Measurements from ENCODE around the gene SSR4. TPM values are rescaled to one million over a fixed set of nuclear protein-coding genes. Genes with fewer than 3 reads are reported as not detected.

Gene SSR4
- total and polyA plus RNA-seq, 10 of the 15 experiments (the other 5 are each of a cell fraction or from before 2014, with no cell fraction given) = 151 to 521 (median 310) TPM

DNA sequence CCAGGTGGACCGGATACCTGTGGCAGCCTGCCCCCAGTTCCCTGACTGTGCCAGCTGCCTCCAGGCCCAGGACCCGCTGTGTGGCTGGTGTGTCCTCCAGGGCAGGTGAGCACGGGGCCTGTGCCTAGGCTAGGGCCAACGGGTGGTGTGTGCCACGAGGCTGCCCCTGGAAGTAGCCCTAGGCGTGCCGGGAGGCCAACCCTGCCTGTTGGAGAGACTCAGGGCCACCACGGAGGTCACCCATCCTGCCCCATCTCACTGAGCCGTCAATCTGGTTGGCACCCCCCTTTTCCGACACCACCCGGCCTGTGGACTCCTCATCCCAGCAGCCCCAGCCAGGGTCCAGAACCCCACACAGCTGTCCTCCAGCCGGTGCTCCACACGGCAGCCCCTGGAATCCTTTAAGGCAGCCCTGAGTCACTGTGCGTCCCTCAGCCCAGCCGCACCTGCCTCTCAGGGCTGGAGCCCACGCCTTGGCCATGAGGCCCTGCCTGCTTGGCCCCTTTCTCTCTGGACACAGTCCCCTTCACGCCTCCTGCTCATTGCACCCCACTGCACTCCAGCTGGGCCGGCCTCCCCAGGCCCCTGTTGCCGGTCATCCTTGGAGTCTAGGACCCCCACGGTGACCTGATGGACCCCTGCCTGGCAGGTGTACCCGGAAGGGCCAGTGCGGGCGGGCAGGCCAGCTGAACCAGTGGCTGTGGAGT is 25.2 kb upstream of the SSR4 start:
- Histone ChIP-seq H3K4me3 (no peak overlapping the region), H3K4me1 (ENCODE audit: control insufficient read depth, insufficient read depth, low read length) (no peaks in the 10 kb centered on the region), H2AFZ (ENCODE audit: control insufficient read depth, low read depth, low read length) (no peak overlapping the region), H3K27me3 (replicated peaks in 1 of 2; ENCODE audit: control insufficient read depth in 2 of 2, insufficient read depth in 2 of 2, low read length in 1 of 2) (no peaks in the 10 kb centered on the region), H3K79me2 (ENCODE audit: control insufficient read depth, insufficient read depth, low read length) (no peaks in the 10 kb centered on the region), H3K36me3 (ENCODE audit: control insufficient read depth in 2 of 2, insufficient read depth in 2 of 2, low read length in 1 of 2) (no peaks in the 10 kb centered on the region), H4K20me1 (ENCODE audit: control insufficient read depth, insufficient read depth) (no peaks in the 10 kb centered on the region), H3K27ac (ENCODE audit: control insufficient read depth, insufficient read depth) (no peak overlapping the region), H3K9me3 (replicated peaks; ENCODE audit: control insufficient read depth, insufficient read depth, low read length) (no peaks in the 10 kb centered on the region; the same call in 2 of the 3 replicates), H3K9ac (ENCODE audit: control insufficient read depth, insufficient read depth, low read length) (no peak overlapping the region), H3K4me2 (ENCODE audit: control insufficient read depth, insufficient read depth) (no peak overlapping the region)
- FAIRE-seq (no peak), ATAC-seq (no peak), DNase-seq (ENCODE audit: low read depth, low spot score) (no peak)
- in situ Hi-C loops (cut with MboI) = no loop called here
- no TSS peak for BruUV-seq (replicated peaks)
- SMC1A ChIA-PET (ENCODE audit: uncharacterized antibody, unreplicated experiment) = no interaction called here
- 54% methylated on average over 22 of the region's 23 CpGs for WGBS (ENCODE audit: insufficient coverage, insufficient replicate concordance, low lambda C conversion rate, missing lambda C conversion rate)
- RAD21 ChIA-PET (ENCODE audit: unreplicated experiment) = no interaction called here
- POLR2A ChIA-PET = no interaction called here
- CTCF ChIA-PET = no interaction called here
- intact Hi-C loops (cut with micrococcal nuclease; ENCODE audit: unreplicated experiment) = no loop called here
- TF ChIP-seq KLF5 (IDR thresholded peaks at IDR 0.05; ENCODE audit: partially characterized antibody) = no peak
- no peak for TF ChIP-seq HDGF (IDR thresholded peaks at IDR 0.05)
- TF ChIP-seq MTA2 (IDR thresholded peaks at IDR 0.05; ENCODE audit: low read depth) = no peak
- no peak for TF ChIP-seq ETV6 (conservative IDR thresholded peaks at IDR 0.05 in 1 of 2, IDR thresholded peaks at IDR 0.05 in 1 of 2; ENCODE audit: borderline replicate concordance in 1 of 2, low read depth in 1 of 2)
- TF ChIP-seq ASH2L (IDR thresholded peaks at IDR 0.05; ENCODE audit: borderline replicate concordance, low read depth) = no peak
- TF ChIP-seq ZSCAN29 (IDR thresholded peaks at IDR 0.05) = no peak
- TF ChIP-seq TBL1XR1 (IDR thresholded peaks at IDR 0.05; ENCODE audit: low read depth, low read length) = no peak
- TF ChIP-seq, protein P1, sequence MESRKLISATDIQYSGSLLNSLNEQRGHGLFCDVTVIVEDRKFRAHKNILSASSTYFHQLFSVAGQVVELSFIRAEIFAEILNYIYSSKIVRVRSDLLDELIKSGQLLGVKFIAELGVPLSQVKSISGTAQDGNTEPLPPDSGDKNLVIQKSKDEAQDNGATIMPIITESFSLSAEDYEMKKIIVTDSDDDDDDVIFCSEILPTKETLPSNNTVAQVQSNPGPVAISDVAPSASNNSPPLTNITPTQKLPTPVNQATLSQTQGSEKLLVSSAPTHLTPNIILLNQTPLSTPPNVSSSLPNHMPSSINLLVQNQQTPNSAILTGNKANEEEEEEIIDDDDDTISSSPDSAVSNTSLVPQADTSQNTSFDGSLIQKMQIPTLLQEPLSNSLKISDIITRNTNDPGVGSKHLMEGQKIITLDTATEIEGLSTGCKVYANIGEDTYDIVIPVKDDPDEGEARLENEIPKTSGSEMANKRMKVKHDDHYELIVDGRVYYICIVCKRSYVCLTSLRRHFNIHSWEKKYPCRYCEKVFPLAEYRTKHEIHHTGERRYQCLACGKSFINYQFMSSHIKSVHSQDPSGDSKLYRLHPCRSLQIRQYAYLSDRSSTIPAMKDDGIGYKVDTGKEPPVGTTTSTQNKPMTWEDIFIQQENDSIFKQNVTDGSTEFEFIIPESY (IDR thresholded peaks at IDR 0.05) = no peak
- TF ChIP-seq WRNIP1 (IDR thresholded peaks at IDR 0.05; ENCODE audit: borderline replicate concordance, low read depth, low read length) = no peak
- TF ChIP-seq JUND (IDR thresholded peaks at IDR 0.05; ENCODE audit: low read depth, low read length) = no peak
- TF ChIP-seq, protein P2, sequence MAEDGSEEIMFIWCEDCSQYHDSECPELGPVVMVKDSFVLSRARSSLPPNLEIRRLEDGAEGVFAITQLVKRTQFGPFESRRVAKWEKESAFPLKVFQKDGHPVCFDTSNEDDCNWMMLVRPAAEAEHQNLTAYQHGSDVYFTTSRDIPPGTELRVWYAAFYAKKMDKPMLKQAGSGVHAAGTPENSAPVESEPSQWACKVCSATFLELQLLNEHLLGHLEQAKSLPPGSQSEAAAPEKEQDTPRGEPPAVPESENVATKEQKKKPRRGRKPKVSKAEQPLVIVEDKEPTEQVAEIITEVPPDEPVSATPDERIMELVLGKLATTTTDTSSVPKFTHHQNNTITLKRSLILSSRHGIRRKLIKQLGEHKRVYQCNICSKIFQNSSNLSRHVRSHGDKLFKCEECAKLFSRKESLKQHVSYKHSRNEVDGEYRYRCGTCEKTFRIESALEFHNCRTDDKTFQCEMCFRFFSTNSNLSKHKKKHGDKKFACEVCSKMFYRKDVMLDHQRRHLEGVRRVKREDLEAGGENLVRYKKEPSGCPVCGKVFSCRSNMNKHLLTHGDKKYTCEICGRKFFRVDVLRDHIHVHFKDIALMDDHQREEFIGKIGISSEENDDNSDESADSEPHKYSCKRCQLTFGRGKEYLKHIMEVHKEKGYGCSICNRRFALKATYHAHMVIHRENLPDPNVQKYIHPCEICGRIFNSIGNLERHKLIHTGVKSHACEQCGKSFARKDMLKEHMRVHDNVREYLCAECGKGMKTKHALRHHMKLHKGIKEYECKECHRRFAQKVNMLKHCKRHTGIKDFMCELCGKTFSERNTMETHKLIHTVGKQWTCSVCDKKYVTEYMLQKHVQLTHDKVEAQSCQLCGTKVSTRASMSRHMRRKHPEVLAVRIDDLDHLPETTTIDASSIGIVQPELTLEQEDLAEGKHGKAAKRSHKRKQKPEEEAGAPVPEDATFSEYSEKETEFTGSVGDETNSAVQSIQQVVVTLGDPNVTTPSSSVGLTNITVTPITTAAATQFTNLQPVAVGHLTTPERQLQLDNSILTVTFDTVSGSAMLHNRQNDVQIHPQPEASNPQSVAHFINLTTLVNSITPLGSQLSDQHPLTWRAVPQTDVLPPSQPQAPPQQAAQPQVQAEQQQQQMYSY (CRISPR knock-in tag; IDR thresholded peaks at IDR 0.05) = no peak
- TF ChIP-seq CBX3 (IDR thresholded peaks at IDR 0.05; ENCODE audit: borderline replicate concordance, low read depth) = no peak
- TF ChIP-seq PAX8 (IDR thresholded peaks at IDR 0.05) = no peak
- no peak for TF ChIP-seq HCFC1 (IDR thresholded peaks at IDR 0.05; ENCODE audit: low read length)
- TF ChIP-seq, protein P3, sequence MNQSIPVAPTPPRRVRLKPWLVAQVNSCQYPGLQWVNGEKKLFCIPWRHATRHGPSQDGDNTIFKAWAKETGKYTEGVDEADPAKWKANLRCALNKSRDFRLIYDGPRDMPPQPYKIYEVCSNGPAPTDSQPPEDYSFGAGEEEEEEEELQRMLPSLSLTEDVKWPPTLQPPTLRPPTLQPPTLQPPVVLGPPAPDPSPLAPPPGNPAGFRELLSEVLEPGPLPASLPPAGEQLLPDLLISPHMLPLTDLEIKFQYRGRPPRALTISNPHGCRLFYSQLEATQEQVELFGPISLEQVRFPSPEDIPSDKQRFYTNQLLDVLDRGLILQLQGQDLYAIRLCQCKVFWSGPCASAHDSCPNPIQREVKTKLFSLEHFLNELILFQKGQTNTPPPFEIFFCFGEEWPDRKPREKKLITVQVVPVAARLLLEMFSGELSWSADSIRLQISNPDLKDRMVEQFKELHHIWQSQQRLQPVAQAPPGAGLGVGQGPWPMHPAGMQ (IDR thresholded peaks at IDR 0.05; ENCODE audit: borderline replicate concordance) = no peak
- TF ChIP-seq, protein P4, sequence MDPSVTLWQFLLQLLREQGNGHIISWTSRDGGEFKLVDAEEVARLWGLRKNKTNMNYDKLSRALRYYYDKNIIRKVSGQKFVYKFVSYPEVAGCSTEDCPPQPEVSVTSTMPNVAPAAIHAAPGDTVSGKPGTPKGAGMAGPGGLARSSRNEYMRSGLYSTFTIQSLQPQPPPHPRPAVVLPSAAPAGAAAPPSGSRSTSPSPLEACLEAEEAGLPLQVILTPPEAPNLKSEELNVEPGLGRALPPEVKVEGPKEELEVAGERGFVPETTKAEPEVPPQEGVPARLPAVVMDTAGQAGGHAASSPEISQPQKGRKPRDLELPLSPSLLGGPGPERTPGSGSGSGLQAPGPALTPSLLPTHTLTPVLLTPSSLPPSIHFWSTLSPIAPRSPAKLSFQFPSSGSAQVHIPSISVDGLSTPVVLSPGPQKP (IDR thresholded peaks at IDR 0.05; ENCODE audit: low read depth, low read length) = no peak
- TF ChIP-seq STAT3 (IDR thresholded peaks at IDR 0.05; ENCODE audit: low read depth, low read length) = no peak

Data from GM12878 (cell line).